GM21786 (cell line): ENCODE measurements around the gene STIMATE.

Experiments
- ATAC-seq: cut with Tn5 transposase; IDR thresholded peaks from one replicate; pipeline ENCODE4 v1.9.1; 2021; ENCODE audit not compliant: unreplicated experiment

STIMATE gene

DNA sequence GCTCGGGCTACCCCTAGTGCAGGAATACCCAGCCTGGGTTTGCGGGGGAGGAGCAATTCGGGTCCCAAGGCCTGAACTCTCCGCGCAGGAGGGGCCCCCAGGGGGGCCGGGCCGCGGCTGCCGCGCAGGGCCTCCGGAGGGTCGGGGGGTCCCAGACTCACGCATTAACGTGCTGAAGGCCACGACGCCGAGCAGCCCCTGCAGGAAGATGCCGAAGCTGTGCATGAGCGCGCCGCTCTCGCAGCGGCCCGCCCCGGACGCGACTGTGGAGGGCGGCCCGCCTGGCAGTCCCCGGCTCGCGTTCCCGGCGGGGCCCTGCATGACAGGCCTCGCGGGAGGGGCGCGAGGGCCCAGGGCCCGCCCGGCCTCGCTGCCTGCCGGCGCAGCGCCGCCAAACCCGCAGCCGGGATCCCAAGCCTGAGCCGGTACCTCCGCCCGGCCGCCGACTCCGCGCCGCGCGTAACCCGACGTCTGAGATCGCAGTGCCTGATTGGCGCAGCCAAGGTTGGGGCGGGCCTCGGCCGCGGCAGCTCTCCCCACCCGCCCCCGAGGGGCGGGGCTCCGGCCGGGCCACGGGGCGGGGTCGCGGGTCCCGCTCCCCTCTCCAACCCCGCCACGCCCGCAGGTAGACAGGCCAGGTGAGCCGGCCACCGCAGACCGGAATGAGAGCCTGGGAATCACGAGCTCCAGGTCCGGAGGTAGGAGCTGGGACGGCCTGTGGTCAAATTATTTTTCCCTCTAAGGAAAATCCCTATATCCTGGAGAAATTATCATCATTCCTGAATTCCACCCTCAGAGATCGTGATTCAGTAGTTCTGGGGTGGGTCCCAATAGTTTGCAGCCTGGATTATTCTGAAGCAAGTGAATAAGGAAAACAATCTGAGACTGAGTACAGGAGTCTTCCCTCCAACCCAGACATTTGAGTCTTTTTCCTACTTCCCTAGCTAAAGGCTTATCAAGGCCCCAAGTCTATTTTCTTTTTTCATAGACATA lies at the start of gene STIMATE:
Gene STIMATE (minus strand): TSS at position 419 of the 993 bp plus-strand sequence. CDS start 98 bp downstream, at position 321.
- ATAC-seq = peak; percentile 93

DNA sequence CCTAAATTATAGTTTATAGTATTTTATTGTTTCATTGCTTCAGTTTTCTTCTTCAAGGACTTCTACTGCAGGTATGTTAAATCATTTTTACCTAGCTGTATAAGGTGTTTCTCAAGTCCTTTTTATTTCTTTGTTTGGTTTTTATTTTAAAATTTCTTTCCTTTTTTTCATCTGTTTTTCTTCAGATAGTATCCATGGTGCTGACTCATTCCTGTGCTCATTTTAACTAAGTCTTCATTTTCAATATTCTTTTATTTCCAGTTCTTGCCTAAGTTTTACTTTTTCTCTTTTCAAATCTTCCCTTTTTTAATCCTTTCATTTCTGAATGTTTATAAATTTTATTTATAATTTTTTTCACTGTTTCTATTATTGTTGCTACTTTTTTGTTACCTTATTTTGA lies 42.3 kb upstream of the STIMATE start:
- no peak for ATAC-seq

DNA sequence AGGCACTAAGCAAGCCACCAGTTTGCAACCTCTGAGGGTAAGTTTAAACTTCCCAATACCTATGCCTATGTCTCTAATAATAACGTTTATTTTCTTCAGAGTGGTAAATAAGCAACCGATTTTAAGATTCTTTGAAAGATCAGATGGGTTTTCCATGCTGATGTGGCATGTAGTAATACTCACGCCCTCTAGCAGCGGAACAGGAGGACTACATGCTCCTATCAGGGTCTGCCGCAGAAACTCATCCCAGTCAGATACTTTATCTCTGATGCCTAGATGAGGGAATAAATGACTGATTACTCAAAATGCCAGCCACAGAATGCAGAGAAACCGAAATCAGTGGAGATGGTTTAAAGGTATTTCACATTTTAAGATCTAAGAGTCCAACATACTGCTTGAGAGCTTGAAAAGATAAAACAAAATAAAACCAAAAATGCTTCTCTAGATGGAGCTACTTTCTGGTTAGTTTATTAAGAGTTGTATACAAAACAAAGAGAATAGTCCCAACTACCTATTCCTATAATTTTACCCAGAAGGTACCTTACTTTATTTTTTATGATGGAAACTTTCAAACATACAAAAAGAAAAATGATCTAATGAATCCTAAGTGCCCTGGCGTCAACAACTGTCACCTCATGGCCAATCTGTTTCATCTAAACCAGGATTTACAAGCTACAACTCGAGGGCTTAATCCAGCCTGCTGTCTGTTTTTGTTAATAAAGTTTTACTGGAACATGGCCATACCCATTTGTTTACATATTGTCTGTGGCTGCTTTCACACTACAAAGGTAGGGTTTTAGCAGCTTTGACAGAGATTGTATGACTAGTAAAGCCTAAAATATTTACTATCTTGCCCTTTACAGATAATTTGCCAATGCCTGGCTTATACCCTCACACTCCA lies 37.5 kb upstream of the STIMATE start:
- peak; percentile 47 for ATAC-seq

DNA sequence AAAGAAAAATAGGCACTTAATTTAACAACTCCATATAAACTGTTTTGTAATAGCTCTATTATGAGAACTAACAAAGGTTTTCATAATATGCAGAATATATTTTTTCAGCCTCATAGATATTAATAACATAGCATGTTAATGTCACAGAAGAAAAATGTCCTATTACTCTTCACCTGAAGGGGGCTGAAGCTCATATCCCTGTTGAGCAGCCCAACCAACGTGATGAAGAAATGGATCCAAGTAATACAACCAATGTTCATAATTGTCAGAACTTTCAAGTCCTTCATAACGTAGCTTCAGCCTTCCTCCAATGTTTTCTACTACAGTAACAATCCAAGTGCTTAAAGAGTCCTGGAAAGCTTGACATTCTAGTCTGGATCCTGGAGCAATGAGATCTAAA lies 34.5 kb upstream of the STIMATE start:
- ATAC-seq = no peak

DNA sequence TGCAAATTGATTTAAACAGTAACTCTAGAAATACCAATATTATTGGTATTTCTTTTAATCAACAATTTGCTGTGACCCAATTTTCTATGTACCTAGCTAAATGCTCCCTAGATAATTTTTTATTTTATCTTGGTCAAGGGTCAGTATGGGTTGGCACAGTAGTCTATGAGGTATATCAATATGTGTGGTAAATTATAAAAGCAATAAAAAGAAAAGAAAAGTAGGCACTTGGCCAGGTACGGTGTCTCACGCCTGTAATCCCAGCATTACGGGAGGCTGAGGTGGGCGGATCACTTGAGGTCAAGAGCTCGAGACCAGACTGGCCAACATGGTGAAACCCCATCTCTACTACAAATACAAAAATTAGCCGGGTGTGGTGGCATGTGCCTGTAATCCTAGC lies 34.0 kb upstream of the STIMATE start:
- no peak for ATAC-seq

DNA sequence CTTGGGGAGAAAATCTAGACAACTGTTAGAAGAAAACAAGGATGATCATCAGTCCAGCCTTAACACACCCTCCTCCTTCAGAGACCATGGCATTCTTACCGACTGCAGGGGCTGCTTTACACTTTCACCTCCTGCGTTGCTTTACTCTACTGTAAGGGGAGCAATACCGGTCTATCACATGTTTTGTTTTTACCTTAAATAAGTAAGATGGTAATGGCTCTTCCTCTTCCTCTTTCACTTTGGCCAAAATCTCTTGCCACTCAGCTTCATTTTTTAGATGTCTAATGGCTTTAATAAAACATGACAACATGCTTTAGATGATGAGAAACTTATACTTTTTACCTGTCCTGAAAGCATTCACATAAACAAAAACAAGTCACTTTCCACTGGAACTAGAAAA lies 33.4 kb upstream of the STIMATE start:
- ATAC-seq = no peak

DNA sequence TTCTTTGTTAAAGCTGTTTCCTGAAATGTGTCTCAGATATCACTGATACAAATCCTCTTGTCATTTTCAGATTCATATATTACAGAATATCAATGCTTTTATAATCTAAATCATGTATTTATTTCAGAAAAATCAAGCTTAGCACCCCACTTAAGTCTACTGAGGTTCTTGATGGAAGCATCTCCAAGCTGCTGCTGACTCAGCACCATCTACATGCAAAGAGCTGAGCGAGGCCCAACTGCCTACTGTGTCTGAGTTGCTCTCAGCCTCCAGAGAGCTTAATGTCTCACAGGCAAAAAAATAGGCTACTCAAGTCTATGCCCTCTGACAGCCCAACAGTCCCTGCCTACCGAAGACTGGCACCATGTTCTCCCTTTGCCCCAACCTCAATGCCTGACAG lies 29.2 kb upstream of the STIMATE start:
- no peak for ATAC-seq

DNA sequence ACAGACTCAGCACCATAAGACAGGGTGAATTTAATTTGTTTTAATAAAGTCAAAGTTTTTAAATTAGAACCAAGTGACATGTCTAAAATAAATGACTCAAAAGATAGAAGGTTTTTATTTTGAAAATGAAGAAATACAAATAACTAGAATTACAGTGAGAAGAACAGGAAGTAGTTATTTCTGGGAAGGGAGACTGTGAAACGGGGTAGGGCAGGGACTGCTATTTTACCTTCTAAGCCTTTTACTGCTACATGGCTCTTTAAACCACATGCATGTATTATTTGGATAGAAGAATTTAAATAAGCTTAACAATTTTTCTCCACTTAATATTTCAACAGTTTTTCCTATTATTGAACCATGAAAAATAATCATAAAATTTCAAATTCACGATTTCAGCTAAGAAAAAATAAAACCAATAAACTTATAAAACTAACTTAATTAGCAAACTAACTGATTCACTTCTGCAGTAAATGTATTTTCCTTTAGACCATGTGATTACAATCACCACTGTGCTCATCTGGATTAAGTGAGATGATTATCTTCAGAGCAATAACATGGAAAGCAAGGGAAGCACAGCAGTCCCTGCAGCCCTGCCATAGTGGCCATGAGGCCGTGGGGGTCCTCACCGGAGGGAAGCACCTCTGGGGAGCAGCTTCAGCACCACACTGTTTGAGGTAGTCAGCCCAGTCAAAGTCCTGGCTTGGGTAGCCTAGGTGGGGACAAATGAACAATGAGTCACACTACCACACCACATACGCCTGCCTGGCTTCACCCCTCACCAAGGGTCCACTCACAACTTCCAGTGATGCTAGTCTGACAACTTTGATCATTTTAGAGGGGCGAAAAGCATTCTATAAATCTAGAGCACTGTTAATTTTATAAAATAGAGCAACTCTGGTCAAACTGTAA lies 28.3 kb upstream of the STIMATE start:
- no peak for ATAC-seq

DNA sequence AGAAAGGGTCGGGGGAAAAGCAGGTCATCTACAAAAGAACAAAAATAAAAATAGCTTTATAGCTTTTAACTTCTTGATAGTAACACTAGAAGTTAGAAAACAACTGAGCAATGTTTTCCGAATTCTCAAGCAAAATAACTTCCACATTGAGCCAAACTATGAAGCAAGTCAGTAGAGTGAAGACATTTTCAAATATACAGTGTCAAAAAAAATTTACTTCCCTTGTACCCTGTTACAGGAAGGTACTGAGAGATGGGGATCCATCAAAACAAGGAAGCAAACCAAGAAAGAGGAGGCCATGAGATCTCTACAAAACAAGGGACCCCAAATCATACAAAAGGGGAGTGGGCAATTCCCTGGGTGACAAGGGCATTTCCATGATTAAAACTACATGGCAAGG lies 26.6 kb upstream of the STIMATE start:
- no peak for ATAC-seq

DNA sequence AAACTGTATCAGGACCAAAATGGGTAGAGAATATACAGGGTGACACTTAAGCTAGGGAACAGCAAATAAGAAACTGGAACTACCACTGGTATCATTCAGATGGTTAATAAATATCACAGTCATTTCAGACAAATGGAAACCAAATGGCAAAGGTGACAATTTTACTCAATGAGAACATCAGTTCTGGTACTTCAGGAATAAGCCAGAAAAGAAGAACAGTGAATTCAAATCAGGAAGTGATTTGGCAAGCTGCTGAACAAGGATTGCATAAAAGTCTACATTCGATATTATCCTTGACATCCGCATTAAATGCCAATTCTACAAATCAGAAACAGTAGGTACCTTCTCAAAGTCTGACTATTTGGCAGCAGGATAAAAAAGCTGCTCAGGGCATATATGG lies 23.5 kb upstream of the STIMATE start:
- no peak for ATAC-seq

DNA sequence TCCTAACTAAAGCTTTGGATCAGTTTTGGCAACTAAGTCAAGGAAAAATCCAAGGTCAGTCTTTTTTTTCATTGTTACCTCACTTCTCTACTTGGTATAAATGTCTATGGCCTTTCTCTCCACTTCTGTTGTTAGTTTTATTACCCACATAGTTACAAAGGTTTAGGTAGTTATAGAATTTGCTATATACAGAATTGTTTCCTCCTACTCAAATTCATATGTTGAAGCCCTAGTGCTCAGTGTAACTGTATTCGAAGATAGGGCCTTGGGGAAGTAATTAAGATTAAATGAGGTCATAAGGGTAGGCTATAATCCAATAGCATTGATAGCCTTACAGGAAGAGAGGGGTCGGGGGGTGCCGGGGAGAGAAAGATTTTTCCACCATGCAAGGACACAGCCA lies 19.7 kb upstream of the STIMATE start:
- ATAC-seq = no peak

DNA sequence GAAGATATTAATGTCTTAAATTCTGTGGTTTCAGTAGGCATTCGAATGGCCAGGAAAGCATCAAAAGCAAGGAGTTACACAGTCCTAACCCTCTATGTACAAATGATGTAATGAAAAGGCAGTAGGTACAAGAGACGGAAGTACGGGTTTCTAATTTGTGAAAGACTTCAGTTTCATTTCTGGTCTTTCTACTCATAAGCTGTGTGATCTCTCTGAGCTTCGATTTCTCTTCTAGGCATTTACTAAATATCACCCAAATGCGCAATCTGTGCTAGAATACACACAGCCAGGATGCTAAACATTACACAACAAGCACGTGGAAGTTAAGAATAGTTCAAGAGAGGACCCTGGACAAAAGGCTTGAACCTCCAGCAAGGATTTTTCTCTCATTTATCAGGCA lies 17.9 kb upstream of the STIMATE start:
- no peak for ATAC-seq

DNA sequence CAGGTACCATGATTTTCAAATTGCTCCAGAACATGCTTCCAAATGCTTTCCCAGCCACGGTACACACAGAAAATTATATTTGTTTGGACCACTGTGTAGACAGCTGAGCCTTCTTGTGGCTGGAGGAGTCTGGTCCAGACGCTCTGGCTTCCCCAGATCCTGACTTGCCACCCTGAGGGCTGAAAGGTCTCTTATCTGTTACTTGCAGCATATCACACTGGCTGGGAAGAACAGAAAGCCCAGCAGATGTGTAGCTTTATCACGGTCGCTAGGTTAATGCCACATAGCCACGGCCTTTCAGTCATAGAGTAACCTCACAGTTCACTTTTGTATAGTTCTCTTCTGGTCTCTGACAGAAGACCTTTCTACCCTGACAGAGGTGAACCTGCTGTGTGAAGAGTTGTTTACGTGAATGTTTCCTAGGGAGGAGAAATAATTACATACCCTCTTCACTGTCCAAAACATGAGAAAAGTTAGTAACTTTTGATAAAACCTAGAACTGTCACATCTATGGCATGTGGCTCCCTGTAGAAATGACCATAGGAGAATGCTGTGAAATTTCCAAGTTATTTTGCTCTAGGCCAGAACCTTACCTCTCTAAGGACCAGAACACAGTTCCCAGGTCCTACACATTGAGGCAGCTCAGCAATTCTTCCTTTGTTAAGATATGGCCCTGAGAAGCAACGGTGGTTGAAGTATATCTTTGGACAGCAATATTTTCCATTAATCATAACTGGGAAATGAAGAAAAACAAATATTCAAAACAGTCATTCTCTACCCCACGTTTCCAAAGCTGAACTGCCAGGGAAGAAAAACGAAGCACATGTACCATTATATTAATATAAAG lies 15.8 kb upstream of the STIMATE start:
- no peak for ATAC-seq

DNA sequence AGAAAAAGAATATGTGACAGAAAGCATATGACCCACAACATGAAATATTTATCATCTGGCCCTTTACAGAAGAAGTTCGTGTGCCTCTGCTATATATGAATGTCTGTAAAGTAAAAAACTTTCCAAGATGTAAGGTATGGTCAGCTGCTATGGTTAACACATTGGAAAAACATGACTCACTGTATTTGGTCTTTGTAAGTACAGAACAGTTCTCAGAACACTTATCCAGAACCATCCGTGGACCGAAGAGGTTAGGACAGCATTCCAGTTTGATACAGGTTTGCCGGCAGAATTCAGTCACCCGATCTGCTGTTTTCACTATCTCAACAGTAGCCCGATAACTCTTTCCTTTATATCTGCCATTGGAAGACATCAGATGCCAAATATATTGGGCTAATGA lies 13.5 kb upstream of the STIMATE start:
- ATAC-seq = no peak

DNA sequence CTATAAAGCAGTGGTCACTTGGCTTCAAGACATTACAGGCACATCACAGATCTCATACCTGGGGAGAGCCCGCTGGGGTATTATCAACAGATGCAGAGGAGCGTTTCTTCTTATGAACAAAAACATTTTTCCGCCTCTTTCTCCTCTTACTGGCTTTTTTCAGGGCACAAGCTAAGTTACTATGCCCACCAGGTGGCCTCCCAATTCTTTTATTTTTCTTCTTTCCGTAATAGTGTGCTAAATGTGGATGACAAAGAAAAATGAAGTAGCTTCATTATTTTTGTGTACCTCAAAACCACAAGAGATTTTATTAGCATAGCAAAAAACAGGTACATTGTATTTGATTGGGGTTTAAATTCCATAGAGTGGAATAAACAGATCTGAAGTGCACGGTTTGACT lies 10.1 kb upstream of the STIMATE start:
- ATAC-seq = no peak

DNA sequence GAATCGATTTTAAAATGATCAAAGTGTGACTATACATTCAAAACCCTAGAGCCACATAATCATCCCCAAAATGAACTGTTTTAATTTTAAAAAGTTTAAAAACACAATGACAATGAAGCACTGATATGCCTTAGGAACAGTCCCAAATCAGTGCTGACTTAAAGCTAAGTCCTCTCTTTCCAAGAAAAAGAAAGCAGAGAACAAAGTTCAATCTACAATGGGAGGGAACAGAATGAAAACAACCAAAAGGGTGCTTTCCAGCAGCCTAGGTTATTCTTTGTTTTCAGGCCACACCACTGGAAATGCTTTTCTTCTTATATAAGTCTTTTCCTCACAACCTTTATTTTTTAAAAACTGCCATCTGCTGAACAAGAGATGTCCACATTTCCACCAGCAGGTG lies 7.2 kb upstream of the STIMATE start:
- no peak for ATAC-seq

DNA sequence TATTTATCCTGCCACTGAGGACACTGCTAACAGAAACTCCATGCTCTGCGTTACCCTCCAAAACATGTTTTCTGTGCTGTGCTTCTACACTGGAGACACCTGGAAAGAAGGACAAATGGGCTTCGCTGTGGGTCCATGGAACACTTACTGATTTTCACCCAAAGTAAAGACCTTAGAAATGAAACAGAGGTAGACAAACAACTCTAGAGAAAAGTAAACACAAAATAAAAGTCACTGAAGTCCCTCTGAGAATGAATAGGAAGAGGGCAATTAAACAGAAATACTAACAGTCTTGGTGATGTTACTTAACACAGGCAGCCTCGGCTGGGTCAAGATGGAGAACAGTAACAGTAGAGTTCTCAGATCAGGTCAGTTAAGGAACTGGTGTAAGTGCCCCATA lies 6.7 kb upstream of the STIMATE start:
- no peak for ATAC-seq

DNA sequence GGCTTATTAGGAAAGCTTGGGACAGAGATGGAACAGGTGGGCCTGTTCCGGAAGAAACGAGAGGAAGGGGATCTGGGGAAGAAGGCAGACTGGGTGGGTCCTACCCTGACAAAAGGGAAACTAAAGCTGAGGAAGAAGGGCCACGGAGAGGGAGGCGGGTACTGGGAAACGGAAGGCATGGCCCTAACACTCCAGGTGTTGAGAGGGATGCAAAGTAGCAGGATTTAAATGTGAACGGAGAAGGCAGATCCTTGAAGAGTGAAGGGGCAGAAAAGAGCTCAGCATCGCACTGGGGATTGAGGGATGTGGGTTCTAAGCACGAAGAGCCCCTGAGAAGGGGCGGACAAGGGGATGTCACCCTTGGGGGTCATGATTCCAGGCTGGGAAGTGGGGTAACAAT lies 735 bp downstream of the STIMATE start:
- no peak for ATAC-seq

DNA sequence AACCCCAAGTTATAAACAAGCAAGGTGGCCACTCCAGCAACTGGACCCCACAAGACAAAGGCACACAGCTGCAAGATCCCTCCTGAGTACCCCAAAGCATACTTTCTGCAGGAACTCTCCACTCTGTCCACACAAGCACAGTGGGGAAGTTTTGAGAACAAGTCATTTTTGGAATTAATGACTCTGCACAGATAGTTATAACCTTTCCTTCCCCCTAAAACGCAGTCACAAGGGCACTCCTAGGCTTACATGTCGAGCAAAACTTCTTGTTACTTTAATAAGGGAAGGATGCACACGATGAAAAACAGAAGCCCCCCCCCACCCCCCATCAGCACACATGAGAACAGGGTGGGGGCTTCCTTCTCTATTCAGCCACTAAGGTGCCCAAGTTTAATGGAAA lies 1.2 kb downstream of the STIMATE start:
- ATAC-seq = no peak

DNA sequence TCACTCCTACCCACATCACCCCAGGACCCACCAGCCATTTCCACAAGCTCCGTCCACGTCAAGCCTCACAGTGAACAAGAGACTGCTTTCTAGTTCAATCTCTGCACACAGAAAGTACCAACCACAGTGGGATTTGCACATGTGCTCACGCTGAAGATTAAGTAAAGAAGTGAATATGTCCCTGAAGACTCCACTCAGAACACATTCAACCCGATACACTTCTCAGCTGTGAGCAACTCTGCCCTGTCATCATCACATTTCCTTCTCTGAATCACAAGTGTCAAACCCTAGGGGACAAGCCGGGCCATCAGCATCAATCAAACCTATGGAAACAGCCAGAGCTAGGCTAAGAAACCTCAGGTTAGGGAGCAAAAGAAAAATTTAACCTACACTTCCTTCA lies 1.9 kb downstream of the STIMATE start:
- no peak for ATAC-seq
